NCI-H1417 treated with DMSO at 0.1 percent for 48 hours (cell line): ENCODE measurements around the gene UPF1.

Experiments used
- DNase-seq: peaks from one replicate; lab custom pipeline; 2025; lab: John Stamatoyannopoulos, UW

The UPF1 gene

DNA sequence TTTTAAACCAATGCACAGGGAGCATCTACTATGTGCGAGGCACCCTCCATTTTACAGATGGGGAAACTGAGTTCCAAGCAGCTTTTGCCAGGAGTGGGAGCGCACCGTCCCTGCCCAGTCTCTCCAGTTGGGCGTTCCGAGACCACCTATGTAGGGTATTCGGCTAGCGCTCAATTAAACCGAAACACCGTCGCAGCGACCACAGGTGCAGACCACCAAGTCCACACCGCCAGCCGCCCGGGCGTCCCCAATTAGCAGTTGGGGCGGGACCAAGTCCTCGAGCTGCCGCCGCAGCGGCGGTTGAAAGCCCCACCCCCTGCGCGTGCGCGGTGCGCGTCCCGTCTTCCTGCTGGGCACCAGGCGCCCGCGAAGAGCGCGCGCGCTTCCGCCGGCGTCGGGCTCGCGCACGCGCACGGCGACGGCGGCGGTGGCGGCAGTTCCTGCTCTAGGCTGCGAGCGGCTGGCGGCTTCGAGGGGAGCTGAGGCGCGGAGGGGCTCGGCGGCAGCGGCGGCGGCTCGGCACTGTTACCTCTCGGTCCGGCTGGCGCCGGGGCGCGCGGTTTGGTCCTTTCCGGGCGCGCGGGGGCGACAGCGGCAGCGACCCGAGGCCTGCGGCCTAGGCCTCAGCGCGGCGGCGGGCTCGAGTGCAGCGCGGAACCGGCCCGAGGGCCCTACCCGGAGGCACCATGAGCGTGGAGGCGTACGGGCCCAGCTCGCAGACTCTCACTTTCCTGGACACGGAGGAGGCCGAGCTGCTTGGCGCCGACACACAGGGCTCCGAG, at the start of gene UPF1:
UPF1 (plus strand) TSS at position 436 of the 782 bp plus-strand sequence; CDS start at position 687, 251 bp downstream.
- DNase-seq, result peak; percentile 68

DNA sequence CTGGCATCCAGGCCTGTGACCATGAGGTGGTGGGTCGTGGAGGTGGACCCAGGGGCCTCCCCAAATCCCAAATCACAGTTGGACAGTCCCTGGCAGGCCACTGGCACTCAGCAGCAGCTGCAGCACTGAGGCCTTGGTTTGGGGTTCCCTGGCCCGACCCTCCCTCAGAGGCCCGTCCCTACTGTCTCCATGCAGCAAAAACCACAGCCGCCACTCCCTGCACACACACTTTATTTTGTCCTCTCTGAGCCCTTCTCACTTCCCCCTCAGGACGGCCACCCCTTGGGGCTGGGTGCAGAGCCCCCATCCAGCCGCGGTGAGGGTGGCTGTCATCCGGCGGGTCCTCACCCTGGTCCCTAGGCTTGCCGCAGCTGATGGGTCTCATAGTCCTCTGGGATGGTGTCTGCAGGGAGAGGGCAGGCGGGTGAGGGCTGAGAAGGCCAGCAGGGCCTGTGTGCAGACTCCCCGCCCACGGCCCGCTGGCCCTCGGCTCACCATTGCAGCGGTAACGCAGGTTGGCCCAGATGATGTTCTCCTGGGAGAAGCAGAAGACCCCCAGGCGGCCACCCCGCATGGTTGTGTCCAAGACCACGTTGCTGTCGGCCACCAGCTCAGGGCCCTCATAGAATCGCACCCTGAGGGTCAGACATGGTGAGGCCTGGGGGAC, 49.1 kb upstream of the UPF1 start:
- no peak for DNase-seq

DNA sequence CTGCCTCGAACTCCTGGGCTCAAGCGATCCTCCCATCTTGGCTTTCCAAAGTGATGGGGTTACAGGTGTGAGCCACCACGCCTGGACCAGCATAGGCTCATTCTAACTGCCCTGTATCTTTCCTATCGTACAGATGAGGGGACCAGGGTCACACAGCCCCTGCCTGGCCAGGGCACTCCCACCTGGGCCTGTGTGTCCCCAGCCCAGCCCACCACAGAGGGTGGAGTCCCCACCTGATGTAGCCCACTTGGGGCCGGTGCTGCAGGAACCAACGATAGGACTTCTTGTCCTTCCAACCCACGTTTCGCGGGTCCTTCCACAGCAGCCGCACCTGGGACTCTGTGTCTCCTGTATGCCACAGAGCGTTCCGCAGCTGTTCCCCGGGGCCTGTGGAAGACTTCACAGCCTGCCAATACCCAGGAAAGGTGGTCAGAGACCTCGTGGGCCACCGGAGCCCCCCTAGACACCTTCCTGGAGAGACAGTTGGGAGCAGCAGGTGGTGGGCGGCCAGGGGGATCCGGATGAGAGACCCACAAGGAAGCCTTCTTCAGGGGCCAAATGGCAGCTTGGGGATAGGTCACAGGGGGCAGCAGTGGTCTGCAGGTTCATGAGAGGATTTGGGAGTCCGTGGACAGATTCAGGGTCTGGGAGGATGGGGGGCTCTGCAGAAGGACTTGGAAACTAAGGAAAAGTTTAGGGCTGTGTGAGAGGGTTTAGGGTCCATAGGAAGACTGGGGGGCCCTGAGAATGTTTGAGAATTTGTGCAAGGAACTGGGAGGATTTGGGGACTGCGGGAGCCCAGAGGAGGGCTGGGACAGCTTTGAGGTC, 47.6 kb upstream of the UPF1 start:
- DNase-seq, result no peak

DNA sequence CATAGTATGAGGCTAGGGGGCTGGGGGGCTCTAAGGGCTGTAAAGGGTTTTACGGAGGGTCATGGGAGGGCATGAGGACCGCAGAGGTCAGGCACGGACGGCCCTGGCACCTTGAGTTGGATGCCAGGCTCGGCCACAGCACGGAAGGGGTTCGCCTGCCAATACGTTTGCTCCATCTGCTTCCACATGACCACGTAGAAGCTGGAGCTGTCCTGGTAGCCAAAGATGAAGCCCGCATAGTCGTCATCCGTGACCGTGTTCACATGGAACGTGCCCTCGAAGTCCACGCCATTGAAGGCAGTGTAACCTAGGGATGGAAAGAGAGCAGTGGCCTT, 47.0 kb upstream of the UPF1 start:
- DNase-seq, result no peak

DNA sequence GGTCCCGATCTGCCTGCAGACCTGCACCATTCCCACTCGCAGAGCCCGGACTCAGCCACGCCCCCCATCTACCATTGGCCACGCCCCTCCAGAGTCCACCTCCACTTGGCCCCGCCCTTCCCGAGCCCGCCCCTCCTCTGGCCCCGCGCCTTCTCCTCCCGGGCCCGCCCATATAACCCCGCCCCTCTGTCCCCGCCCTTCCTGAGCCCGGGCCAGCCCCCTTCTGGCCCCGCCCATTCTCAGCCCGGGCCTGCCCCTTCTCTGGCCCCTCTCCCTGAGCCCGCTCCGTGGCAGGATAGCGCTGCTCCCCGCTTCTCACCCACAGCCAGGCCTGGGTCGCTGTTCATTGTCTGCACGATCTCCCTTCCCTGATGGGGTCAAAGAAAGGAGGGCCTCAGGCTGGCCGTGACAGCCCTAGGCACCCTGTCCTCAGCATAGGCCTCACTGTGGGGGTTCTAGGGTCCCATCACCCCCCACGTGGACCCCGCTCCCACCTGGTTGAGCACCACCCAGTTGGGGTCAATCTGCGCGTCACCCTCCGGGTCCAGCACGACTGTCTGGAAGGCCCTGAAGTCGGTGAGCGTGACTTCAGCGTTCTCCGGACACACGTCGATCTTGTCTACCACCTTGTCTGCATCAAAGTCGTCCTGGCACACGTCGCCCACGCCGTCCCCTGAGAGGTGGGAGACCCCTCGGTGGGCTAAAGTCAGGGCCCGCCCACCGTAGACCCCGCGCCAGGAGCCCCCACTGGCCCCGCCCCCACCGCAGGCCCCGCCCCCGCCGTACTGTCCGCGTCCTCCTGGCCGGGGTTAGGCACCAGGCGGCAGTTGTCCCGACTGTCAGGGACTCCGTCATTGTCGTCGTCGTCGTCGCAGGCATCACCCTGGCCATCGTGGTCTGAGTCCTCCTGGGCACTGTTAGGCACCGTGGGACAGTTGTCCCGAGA, 46.3 kb upstream of the UPF1 start:
- DNase-seq, result no peak

DNA sequence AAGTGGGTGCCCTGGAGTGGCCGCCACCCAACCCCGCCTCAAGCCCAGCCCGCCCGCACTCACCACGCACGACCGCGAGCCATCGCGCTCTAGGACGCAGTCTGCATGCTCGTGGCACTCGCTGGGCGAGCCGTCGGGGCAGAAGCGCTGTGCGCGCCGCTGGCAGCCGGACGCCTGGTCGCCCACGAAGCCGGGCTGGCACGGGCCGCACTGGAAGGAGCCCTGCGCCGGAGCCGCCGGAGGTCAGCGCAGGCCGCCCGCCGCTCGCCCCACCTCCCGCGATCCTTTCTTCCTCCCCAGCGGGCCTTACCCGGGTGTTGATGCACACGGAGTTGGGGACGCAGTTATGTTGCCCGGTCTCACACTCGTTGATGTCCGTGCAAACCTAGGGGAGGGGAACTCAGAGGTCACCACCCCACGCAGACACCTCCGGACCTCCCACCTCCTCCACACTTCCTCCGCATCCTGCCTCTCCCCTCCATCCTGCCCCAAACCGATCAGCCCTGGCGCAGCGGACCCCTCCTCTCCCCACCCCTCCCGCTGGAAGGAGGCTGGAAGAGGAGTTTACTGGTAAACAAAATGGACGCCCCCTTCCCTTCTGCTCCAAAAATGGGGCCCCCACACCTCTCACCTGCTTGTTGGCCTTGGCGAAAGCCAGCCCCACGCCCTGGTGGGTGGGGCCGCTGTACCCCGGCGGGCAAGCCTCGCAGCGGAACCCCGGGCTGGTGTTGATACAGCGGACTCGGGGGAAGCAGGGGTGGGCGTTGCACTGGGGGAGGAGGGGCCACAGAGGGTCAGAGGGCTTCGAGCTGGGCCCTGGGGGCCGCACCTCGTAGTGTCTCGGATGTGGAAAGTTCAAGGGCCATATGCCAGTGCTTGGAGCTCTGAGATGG, 43.0 kb upstream of the UPF1 start:
- DNase-seq, result no peak

DNA sequence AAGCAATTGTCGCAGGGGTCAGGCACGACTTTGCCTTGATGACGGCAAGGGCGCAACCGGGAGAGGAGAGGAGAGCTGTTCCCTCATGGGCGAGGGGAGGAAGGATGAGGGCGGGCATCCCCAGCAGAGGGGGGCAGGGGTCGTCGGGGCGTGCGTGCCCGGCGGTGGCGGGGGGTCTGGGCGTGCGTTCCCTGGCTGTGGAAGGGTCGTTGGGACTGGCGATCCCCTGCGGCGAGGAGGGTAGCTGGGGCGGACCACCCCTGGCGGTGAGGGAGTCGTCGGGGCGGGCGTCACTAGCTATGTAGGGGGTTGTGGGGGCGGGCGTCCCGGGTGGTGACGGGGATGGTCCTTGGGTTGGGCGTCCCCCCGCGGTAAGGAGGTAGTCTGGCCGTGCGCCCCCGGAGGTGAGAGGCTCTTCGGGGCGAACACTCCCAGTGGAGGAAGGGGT, 42.3 kb upstream of the UPF1 start:
- DNase-seq, result no peak

DNA sequence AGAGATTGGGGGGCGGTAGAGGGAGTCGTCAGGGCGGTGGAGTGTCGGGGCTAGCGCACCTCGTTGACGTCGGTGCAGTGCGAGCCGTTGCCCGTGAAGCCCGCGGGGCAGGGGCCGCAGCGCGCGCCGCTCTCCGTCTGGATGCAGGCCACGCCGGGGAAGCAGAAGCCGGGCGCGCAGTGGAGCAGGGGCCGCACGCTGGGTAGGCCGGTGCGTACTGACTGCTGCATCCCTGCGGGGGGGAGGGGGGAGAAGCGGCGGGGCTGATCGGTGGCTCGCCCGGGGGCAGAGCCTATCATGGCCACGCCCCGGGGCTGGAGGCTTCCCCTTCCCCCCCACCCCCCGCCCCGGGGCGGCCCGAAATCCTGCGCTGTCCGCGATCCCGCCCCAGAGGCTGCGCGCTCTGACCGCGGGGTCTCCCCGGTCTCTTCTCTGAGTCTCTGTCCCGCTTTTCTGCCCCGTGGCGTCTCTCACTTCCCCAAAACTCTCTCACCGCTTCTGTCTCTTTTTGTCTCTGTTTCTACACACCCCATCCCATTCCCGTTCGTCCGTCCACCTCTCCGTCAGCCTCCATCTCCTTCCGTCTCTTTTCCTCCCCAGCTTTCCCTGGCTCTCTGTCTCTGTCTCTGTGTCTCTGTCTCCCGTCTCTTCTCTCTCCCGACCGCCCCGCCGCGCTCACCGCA, 41.7 kb upstream of the UPF1 start:
- DNase-seq, result no peak

DNA sequence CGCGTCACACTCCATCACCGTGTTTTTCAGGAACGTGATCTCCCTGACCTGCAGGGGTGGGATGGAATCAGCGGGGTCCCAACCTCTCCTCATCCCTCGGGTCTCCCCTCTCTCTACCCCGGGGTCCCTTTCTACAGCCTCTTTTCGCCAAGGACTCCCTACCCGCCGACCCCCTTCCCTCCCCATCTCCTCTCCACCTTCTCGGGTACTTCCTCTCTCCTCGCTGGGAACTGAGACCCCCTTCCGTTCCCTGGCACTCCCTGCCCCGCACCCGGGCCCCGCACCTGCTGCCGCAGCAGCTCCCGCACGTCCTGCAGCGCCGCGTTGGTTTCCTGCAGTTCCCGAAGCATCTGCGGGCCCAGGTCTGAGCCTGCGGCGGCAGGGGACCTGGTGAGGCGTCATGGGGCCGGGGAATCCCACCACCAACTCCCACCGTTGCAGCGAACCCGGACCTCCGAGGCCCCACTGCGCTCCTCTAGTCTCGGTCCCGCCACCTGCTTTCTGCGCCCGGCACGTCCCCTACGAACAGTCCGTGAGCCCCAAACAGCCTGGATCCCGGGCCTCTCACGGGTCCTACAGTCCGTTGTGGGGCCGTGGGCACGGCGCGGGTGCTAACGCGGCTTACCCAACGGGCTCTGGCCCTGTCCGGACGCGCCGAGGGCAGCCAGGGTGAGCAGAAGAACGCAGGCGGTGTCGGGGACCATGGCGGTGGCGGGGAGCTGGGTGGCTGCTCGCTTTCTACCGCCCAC, 41.0 kb upstream of the UPF1 start, which contains the start of gene COMP:
COMP (minus strand) TSS at position 740 of the 749 bp plus-strand sequence; CDS start at position 704, 36 bp downstream.
- DNase-seq, result no peak

DNA sequence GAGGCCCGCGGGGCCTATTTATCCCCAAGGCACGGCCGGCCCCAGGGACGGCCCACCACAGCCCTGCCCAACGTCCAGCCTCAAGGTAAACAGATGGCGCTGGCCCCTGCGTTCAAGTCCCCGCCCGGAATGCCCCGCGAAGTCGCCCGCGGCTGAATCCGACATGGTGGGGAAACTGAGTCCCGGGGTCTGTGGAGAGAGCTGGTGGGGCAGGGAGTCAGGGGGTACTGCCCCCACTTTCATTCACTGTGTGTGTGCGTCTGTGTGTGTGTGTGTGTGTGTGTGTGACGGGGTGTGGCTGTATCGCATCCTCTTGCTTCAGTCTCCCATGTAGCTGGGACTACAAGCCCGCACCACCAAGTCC, 40.5 kb upstream of the UPF1 start:
- DNase-seq, result no peak

DNA sequence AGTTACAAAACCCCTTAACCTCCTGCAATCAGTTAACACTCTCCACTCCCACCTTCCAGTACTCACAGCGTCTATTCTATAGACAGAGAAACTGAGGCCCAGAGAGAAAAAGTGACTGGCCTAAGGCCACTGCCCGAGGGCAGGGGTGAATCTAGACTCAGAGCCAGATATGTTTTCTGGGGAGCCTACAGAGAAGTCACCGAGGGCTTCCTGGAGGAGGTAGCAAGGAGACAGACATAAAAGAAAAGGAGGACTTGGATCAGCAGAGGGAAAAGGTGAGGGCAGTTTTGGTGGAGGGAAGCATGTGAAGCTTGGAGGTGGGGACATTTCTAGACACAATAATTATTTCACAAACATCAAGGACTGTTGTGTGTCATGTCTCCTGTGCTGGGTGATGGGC, 39.1 kb upstream of the UPF1 start:
- no peak for DNase-seq

DNA sequence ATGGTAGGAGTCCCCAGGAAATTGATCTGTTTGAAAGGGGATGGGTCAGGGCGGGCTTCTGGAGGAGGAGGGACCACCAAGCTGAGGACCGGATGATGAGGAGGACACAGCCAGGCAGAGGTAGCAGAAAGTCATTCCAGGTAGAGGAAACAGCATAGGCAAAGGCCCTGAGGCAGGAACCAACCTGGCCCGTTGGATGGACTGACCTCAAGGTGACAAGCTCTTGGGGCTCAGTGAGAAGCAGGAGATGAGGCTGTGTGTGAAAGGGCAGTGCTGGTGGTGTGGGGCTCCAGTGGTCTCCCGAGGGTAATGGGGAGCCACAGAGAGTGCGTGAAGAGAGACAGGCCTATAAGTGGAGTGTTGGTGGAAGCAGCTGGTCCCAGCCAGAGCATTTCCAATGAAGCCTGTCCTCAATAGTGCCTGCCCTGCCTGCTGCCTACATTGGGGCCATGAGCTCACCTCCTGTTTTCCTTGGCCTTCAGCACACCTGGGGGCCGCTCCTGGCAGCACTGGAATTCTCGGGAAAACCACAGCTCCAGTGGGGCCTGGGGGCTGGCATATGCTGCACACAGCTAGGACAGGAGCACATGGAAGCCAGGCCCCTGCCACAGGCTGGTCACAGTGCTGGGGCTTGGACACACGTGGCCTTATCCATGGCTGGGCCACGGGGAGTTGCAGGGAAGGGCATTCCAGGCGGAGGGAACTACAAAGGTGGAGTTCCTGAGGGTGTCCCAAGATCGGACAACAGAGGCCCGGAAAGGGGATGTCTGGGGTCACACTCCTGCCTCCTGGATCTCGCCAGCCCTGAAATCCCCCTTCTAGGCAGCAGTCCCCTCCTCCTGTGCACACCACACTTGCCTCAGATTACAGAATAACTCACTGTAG, 38.4 kb upstream of the UPF1 start:
- no peak for DNase-seq

DNA sequence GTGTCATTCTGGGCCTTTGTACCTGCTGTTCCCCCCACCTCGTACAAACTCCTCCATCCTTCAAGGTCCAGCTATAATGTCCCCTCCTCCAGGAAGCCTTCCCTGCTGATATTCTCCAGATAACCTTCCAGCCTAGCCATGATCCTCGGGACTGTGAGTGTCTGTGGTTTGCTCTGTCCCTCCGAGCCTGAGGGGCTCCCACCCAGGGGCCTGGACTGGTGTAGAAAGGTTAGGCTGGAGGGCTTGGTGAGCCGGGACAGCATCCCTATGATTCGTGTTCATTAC, 37.8 kb upstream of the UPF1 start:
- DNase-seq, result no peak

DNA sequence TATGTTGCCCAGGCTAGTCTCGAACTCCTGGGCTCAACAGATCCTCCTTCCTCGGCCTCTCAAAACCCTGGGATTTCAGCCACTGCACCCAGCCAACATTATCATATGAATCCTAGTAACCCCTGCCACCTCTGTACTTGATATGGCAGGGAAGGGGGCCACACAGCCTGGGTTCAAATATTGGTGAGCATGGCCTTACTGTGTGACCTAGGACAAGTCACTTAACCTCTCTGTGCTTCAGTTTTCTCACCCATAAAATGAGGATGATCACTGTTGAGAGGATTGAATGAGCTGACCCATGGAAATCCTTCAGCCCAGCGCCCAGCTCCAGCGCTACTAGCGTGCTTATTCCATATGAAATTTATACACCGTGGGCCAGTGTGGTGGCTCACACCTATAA, 37.1 kb upstream of the UPF1 start:
- DNase-seq, result no peak

DNA sequence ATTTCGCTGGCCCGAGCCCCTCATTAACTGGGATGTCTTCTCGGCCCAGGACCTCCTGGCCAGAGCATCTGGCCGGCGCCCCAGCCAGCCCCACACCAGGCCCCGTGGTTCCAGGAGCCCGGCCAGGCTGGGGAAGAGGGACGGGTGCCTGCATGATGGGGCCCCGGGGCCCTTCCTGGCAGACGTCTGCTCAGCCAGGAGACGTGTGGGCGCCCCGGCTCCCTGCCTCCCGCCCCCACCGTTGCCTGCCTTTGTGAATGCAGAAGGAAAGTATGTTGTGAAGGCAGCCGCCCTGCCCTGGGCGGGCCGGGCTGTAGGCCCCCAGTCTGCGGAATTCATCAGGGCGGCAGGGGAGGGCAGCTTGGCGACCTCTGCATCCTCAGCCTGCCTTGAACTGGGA, 36.2 kb upstream of the UPF1 start:
- no peak for DNase-seq

DNA sequence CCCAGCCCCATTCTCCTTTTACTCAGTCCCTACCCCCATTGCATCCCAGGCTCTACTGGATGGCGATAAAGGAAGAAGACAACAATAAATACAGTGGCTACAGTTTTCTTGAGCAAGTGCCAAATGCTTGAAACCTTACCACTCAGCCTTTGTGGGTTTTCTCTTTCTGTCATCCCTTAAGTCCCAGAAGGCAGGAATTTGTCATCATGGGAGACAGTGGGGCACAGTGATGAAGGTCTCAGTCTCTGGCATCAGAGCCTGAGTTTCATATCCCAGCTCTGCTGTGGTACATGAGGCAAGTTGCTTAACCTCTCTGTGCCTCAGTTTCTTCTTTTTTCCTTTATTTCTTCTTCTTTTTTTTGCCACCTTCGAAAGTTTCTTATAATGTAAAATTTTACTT, 35.5 kb upstream of the UPF1 start:
- DNase-seq, result no peak

DNA sequence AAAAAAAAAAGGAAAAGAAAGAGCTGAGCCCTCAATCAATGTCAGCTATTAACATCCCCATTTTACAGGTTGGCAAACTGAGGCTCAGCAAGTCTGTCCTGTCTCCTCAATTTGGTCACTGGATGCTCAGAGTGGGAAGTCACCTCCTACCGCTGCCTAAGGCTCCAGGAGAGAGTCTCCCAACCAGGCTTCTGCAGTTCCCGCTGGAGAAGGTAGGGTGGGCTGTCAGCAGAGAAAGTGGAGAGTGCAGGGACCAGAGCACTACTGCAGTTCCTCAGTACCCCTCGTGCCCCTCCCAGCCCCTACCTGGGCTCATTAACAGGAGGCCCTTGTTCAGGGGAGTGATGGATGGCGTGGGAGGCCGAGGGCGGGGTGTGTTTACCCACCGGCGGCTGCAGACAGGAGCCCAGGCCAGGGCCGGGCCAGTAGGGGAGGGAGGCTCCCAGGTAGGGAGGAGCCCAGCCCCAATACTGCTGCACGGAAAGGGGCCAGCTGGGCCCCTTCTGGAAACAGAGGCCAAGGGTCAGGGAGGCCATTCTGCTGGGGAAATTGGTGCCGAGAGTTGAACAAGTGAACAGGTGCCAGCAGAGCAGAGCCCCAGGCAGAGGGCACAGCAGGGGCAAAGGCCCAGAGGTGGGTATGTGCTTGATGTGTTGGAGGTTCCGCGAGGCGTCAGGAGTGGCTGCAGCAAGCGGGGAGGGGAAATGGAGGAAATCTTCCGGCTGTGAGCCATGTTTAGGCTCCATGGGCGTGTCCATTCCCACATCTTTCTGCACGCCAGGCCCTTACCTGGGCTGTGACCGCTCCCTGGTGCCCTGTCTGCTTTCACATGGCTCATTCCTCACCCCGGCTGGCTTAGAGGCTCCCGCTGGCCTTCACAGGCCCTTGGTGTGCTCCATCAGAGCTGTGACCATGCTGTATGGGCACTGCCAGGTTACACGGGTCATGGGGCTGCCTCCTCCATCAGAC, 33.1 kb upstream of the UPF1 start:
- no peak for DNase-seq
